Caco-2 (cell line): Measurements from ENCODE around the gene PLCB1. TPM values are rescaled to one million over a fixed set of nuclear protein-coding genes. Genes with fewer than 3 reads are reported as not detected.

ENCODE experiments used
- BruUV-seq: library from RNA; stranded (reverse); fragments of 400-500 nt; replicated peaks from 2 replicates; lab custom pipeline; 2021; lab: Mats Ljungman, UMichigan
- CTCF ChIA-PET: fragments of 300-600 bp; sonication (Branson Sonifier 250); formaldehyde crosslinking; loops from one replicate; lab custom pipeline; 2022; ENCODE audit warnings: antibody characterized with exemption; lab: Charles Lee
- POLR2A ChIA-PET: fragments of 300-600 bp; sonication (Branson Sonifier 250); formaldehyde crosslinking; loops from one replicate; lab custom pipeline; 2022; ENCODE audit warnings: antibody characterized with exemption; lab: Charles Lee
- DNase-seq, 2 experiments: peaks; one replicate each; pipeline versions ENCODE4 v3.0.0 to v3.0.0-alpha.2; 2020 to 2022
- H3K27me3 ChIP-seq: replicated peaks from 2 replicates; pipeline ENCODE4 v1.6.0; 2011; ENCODE audit warnings: low read length; ENCODE audit not compliant: control insufficient read depth, insufficient read depth
- H3K36me3 ChIP-seq: 2 replicates; pipeline ENCODE4 v1.5.1; 2011; ENCODE audit warnings: low read length; ENCODE audit not compliant: control insufficient read depth, insufficient read depth
- H3K4me1 ChIP-seq: fragments of 250-450 bp; sonication (Bioruptor Pico); 2 replicates; pipeline ENCODE4 v1.5.1; 2020; ENCODE audit warnings: mild to moderate bottlenecking
- H3K4me3 ChIP-seq: 2 replicates; pipeline ENCODE4 v1.5.1; 2011; ENCODE audit warnings: low read depth, mild to moderate bottlenecking, control low read depth, low read length
- H3K9me3 ChIP-seq: fragments of 250-450 bp; sonication (Bioruptor Pico); 2 replicates; pipeline ENCODE4 v1.5.1; 2020; ENCODE audit warnings: mild to moderate bottlenecking, moderate library complexity
- H3K27ac Mint-ChIP-seq: one replicate; pipeline ENCODE4 v1.8.0; 2022; ENCODE audit warnings: mixed read lengths; ENCODE audit not compliant: unreplicated experiment
- H3K27me3 Mint-ChIP-seq: one replicate; pipeline ENCODE4 v1.8.0; 2022; ENCODE audit warnings: mixed read lengths; ENCODE audit not compliant: insufficient read depth, unreplicated experiment
- H3K36me3 Mint-ChIP-seq: one replicate; pipeline ENCODE4 v1.8.0; 2022; ENCODE audit warnings: mild to moderate bottlenecking, mixed read lengths; ENCODE audit not compliant: insufficient read depth, unreplicated experiment
- H3K4me1 Mint-ChIP-seq: one replicate; pipeline ENCODE4 v1.8.0; 2022; ENCODE audit warnings: low read depth, mixed read lengths; ENCODE audit not compliant: unreplicated experiment
- H3K4me3 Mint-ChIP-seq: one replicate; pipeline ENCODE4 v1.8.0; 2022; ENCODE audit warnings: mild to moderate bottlenecking, moderate library complexity, mixed read lengths; ENCODE audit not compliant: unreplicated experiment
- H3K9me3 Mint-ChIP-seq: one replicate; pipeline ENCODE4 v1.8.0; 2022; ENCODE audit warnings: mixed read lengths; ENCODE audit not compliant: unreplicated experiment
- CTCF ChIP-seq, 2 experiments: fragments of 200-600 bp in 1 of 2; IDR thresholded peaks; 1 replicate in 1 of 2; 2 replicates in 1 of 2; pipeline versions ENCODE4 v1.5.1 to v1.8.0; 2011 to 2022; ENCODE audit warnings: antibody characterized with exemption in 1 of 2, control low read depth in 1 of 2, inconsistent platforms in 1 of 2, low read depth in 1 of 2, low read length in 1 of 2, mild to moderate bottlenecking in 1 of 2, moderate library complexity in 1 of 2; ENCODE audit not compliant: insufficient read depth in 1 of 2, severe bottlenecking in 1 of 2, unreplicated experiment in 1 of 2
- intact Hi-C: fragments of 100-400 bp; cut with micrococcal nuclease; formaldehyde crosslinking; loops from one replicate; pipeline ENCODE4 v1.10.0; 2022; ENCODE audit not compliant: unreplicated experiment
- total RNA-seq: library from RNA; stranded (reverse); gene quantifications from 2 replicates; pipeline ENCODE4 v1.2.3, GENCODE V29; 2022

PLCB1 gene
- total RNA-seq, 1 experiment from 2014 or later = 105 TPM

- no peaks in the 10 kb centered on the region for H3K9me3 Mint-ChIP-seq
- peaks cover 30% of the 10 kb centered on the region for H3K36me3 Mint-ChIP-seq
- Histone ChIP-seq H3K9me3 (no peaks in the 10 kb centered on the region), H3K36me3 (no peaks in the 10 kb centered on the region), H3K27me3 (no peaks in the 10 kb centered on the region), H3K4me1 (peaks cover 44% of the 10 kb centered on the region), H3K4me3 (peak overlapping the region; percentile 76)
- ChIA-PET CTCF (no interaction called here), POLR2A (no interaction called here)
- DNase-seq = no peak
- no peak for TF ChIP-seq CTCF (IDR thresholded peaks at IDR 0.05; ENCODE audit: insufficient read depth in 1 of 2, low read depth in 1 of 2, low read length in 1 of 2, severe bottlenecking in 1 of 2, unreplicated experiment in 1 of 2)
- intact Hi-C loops = loop anchor here (1.0 to 5.0 kb wide), 5 partner anchors 173 to 450 kb away; no protein-coding TSS in a partner anchor
- peak overlapping the region; percentile 84 for H3K4me3 Mint-ChIP-seq
- BruUV-seq = TSS peak; percentile 1
- H3K27me3 Mint-ChIP-seq = no peaks in the 10 kb centered on the region
- peaks cover 50% of the 10 kb centered on the region for H3K4me1 Mint-ChIP-seq
- H3K27ac Mint-ChIP-seq = peak overlapping the region; percentile 93
These were observed 631 bp downstream of the PLCB1 start for GRCh38 chr20:8132484-8133309.

DNA sequence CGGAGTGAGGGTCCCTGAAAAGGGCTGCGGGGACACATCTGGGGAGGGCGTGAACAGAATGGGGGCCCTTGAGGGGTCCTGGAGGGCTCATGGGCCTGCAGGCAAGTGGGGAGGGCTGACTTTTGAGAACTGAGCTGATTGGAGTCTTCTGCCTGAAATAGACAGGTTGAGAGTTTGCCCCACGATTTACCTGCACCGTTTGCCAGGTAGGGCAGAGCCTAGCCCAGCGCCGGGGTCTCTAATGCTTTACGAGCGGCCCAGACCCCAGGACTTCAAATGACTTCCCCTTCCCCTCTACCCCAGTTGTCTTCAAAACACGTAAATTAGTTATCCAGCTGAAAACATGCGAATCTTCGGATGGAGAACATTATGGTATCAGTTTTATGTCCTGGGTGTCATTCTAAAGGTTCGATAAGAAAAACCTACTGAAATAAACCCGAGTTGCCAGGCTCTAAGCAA lies 1.3 kb downstream of the PLCB1 start:
- ChIA-PET CTCF (no interaction called here), POLR2A (no interaction called here)
- peaks cover 30% of the 10 kb centered on the region for H3K36me3 Mint-ChIP-seq
- Histone ChIP-seq H3K27me3 (no peaks in the 10 kb centered on the region), H3K4me3 (peak overlapping the region; percentile 76), H3K9me3 (no peaks in the 10 kb centered on the region), H3K4me1 (peaks cover 38% of the 10 kb centered on the region), H3K36me3 (no peaks in the 10 kb centered on the region)
- intact Hi-C loops = loop anchor here (1.0 to 5.0 kb wide), 3 partner anchors 228 to 449 kb away; no protein-coding TSS in a partner anchor
- peak overlapping the region; percentile 93 for H3K27ac Mint-ChIP-seq
- no peaks in the 10 kb centered on the region for H3K9me3 Mint-ChIP-seq
- H3K27me3 Mint-ChIP-seq = no peaks in the 10 kb centered on the region
- DNase-seq = no peak
- peaks cover 45% of the 10 kb centered on the region for H3K4me1 Mint-ChIP-seq
- peak overlapping the region; percentile 84 for H3K4me3 Mint-ChIP-seq
- TF ChIP-seq CTCF (IDR thresholded peaks at IDR 0.05; ENCODE audit: insufficient read depth in 1 of 2, low read depth in 1 of 2, low read length in 1 of 2, severe bottlenecking in 1 of 2, unreplicated experiment in 1 of 2) = no peak
- no TSS peak for BruUV-seq

- peaks cover 32% of the 10 kb centered on the region for H3K4me1 ChIP-seq
- no peak for DNase-seq
- peak overlapping the region; percentile 84 for H3K4me3 Mint-ChIP-seq
- no peaks in the 10 kb centered on the region for H3K9me3 Mint-ChIP-seq
- ChIA-PET CTCF (no interaction called here), POLR2A (no interaction called here)
- H3K27ac Mint-ChIP-seq = no peak overlapping the region
- H3K9me3 ChIP-seq = no peaks in the 10 kb centered on the region
- intact Hi-C loops = loop anchor here (1.0 to 5.0 kb wide), 3 partner anchors 227 to 448 kb away; no protein-coding TSS in a partner anchor
- peaks cover 30% of the 10 kb centered on the region for H3K36me3 Mint-ChIP-seq
- H3K36me3 ChIP-seq = no peaks in the 10 kb centered on the region
- H3K4me1 Mint-ChIP-seq = peaks cover 42% of the 10 kb centered on the region
- TF ChIP-seq CTCF (IDR thresholded peaks at IDR 0.05; ENCODE audit: insufficient read depth in 1 of 2, low read depth in 1 of 2, low read length in 1 of 2, severe bottlenecking in 1 of 2, unreplicated experiment in 1 of 2) = no peak
- TSS peak; percentile 10 for BruUV-seq
- no peaks in the 10 kb centered on the region for H3K27me3 ChIP-seq
- H3K4me3 ChIP-seq = no peak overlapping the region
- no peaks in the 10 kb centered on the region for H3K27me3 Mint-ChIP-seq
These were observed 1.9 kb downstream of the PLCB1 start for GRCh38 chr20:8133851-8134451.
